AG04449 (cell line): ENCODE data around the gene HAO2.

Source experiments
- CTCF ChIA-PET: fragments of 350-600 bp; formaldehyde crosslinking; extraction: SDS; loops from one replicate; lab custom pipeline; 2021; ENCODE audit warnings: antibody characterized with exemption; lab: Yijun Ruan, JAX
- POLR2A ChIA-PET: fragments of 400-600, 350-600 bp; formaldehyde crosslinking; extraction: SDS; loops from one replicate; lab custom pipeline; 2020; ENCODE audit warnings: antibody characterized with exemption, inconsistent platforms; lab: Yijun Ruan, JAX
- DNase-seq: peaks from one replicate; pipeline ENCODE4 v3.0.0-alpha.2; 2010; ENCODE audit warnings: low read depth, low spot score
- H3K4me3 ChIP-seq: 2 replicates; pipeline ENCODE4 v1.5.1; 2011; ENCODE audit warnings: low read depth, mild to moderate bottlenecking, control low read depth, low read length
- CTCF ChIP-seq: IDR thresholded peaks from one replicate; pipeline ENCODE4 v1.5.1; 2011; ENCODE audit warnings: mild to moderate bottlenecking, moderate library complexity, low read length, control low read depth, inconsistent platforms; ENCODE audit not compliant: insufficient read depth; ENCODE audit errors: missing control alignments

Gene HAO2

DNA sequence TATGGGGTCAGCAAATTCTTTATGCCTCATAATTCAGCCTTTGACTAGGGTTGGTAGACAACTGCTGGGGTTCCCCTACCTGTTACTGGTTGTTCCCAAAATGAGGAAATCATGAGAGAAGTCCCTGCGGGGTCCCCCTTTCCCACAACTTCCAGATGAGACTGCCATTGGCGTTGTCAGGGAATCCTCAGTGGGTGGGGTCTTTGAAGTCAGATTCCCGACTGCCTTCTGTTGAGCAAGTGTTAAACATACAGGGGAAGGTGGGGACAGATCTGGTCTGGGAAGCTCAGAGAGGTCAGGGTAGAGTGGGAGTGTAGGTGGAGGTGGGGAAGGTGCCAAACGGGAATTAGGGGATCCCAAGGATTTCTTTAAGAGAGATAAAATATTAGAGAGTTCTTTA, 61.1 kb downstream of the HAO2 start:
- no peak for TF ChIP-seq CTCF
- CTCF ChIA-PET = no interaction called here

GRCh38 chr1:119430486-119430885, 61.9 kb downstream of the HAO2 start:
- H3K4me3 ChIP-seq = no peak overlapping the region
- ChIA-PET CTCF (no interaction called here), POLR2A (no interaction called here)
- no peak for TF ChIP-seq CTCF
- DNase-seq = no peak

More for the DNA sequence above, 61.1 kb downstream of the HAO2 start:
- H3K4me3 ChIP-seq = no peak overlapping the region
- DNase-seq = no peak
- POLR2A ChIA-PET = no interaction called here

DNA sequence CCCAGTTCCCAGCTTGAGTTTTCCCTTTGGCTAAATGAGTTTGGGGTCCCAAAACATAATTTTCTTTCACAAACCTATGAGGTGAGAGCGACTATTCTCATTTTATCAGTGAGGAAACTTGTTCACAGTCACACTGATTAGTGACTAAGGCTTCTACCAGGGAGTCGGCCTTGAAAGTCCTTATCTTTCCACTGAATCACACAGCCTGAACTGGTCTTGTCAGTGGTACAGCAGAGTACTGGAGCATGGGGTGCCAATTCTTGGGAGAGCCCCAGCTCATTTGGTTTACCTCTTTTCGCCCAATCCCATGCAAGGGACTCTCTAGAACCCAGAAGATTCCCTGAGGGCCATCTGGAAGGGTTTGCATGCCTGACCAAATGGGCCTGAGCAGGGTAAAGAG, 63.3 kb downstream of the HAO2 start:
- TF ChIP-seq CTCF = no peak
- ChIA-PET POLR2A (no interaction called here), CTCF (no interaction called here)
- H3K4me3 ChIP-seq = no peak overlapping the region
- no peak for DNase-seq

DNA sequence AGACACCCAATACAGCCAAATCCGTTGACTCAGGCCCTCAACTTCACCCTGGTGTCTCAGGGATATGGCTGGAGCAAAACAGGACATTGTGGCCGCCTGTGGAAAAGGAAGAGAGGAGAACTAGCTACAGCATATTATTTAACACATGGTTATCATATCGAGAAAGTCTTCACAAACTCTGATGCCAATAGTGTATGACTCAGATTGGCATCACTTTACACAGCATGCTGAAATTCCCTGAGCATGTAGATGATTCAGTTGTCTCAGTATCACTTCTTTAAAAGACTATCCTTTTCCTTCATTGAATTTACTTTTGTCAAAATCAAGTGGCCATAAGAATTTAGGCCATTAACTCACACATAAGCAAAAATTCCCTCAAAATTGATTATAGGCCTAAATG, 66.5 kb downstream of the HAO2 start:
- no peak for TF ChIP-seq CTCF
- CTCF ChIA-PET = no interaction called here
- POLR2A ChIA-PET = no interaction called here
- H3K4me3 ChIP-seq = no peak overlapping the region
- no peak for DNase-seq

DNA sequence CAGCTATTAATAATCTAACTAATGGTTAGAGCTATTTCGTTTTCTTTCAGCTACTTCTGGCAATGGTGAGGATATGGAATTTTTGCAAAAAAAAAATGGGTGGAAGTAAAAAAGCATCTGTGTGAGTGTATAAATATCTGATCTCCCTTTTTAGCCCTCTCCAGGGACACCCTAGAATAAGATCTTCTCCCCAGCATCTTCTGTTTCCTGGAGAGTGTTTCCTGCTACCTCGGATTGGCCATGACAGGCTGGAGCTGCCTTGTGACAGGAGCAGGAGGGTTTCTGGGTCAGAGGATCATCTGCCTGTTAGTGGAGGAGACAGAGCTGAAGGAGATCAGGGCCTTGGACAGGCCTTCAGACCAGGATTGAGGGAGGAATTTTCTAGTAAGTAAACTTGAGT, 70.2 kb downstream of the HAO2 start:
- H3K4me3 ChIP-seq = no peak overlapping the region
- POLR2A ChIA-PET = no interaction called here
- no peak for DNase-seq
- CTCF ChIA-PET = interaction anchor here (1.1 kb wide), 1 partner anchor 163 kb away, joined by 3 read pairs; no protein-coding TSS in a partner anchor
- TF ChIP-seq CTCF = no peak

DNA sequence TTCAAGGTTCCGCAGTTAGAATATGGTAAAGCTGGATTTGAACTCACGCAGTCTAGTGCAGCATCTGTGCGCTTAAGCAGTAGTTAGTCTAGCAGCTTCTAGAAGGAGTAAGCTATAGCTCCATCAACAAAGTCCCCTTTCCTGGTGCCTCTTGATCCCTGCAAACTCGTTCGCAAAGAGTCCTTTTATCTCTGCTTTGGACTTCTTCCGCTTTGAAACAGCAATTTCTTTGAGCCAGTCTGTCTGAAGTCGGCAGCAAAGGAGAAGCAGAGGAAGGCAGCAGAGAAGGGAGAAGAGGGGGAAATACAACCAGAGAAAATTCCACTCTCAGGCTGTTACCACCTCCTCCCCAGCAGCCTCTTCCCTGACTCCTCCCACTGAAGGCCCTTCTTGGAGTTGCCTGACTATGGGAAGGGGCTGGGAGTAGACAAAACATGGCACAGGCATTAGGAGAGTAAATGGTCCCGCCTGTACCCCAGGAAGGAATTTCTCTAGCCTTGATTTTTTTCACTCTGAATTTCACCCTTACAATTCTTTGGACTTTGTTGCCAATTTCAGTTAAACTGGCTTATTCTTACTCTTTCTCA, 72.2 kb downstream of the HAO2 start:
- ChIA-PET CTCF (no interaction called here), POLR2A (no interaction called here)
- TF ChIP-seq CTCF = no peak
- no peak overlapping the region for H3K4me3 ChIP-seq
- no peak for DNase-seq
